RWPE2 (cell line): ENCODE measurements around the gene UBE2C.

Experiments used
- ATAC-seq: fragments of 200-7000 bp; cut with Tn5 transposase; 3 replicates; pipeline ENCODE4 v1.9.1; 2021; ENCODE audit warnings: low read depth
- DNase-seq: peaks from one replicate; pipeline ENCODE4 v3.0.0-alpha.2; 2020; ENCODE audit warnings: low spot score
- H3K27ac ChIP-seq: fragments of 450-650 bp; 2 replicates; pipeline ENCODE4 v1.5.1; 2017; ENCODE audit warnings: mild to moderate bottlenecking; ENCODE audit not compliant: poor library complexity, severe bottlenecking
- H3K27me3 ChIP-seq: fragments of 250-450 bp; sonication (Bioruptor Pico); 2 replicates; pipeline ENCODE4 v1.5.1; 2021; ENCODE audit warnings: mild to moderate bottlenecking, moderate library complexity; ENCODE audit not compliant: insufficient read depth, poor library complexity, severe bottlenecking
- H3K36me3 ChIP-seq: fragments of 250-450 bp; sonication (Bioruptor Pico); 2 replicates; pipeline ENCODE4 v1.5.1; 2020; ENCODE audit warnings: low read depth, mild to moderate bottlenecking, moderate library complexity
- H3K4me1 ChIP-seq: fragments of 250-450 bp; sonication (Bioruptor Pico); 2 replicates; pipeline ENCODE4 v1.5.1; 2021; ENCODE audit warnings: mild to moderate bottlenecking, moderate library complexity; ENCODE audit not compliant: insufficient read depth, poor library complexity, severe bottlenecking
- H3K4me3 ChIP-seq: fragments of 250-450 bp; sonication (Bioruptor Pico); 2 replicates; pipeline ENCODE4 v1.5.1; 2021; ENCODE audit warnings: mild to moderate bottlenecking, moderate library complexity; ENCODE audit not compliant: severe bottlenecking
- H3K9me3 ChIP-seq: fragments of 250-450 bp; sonication (Bioruptor Pico); 2 replicates; pipeline ENCODE4 v1.5.1; 2021; ENCODE audit warnings: mild to moderate bottlenecking, moderate library complexity; ENCODE audit not compliant: severe bottlenecking
- TF ChIP-seq, protein P1 (sequence below): fragments of 450-650 bp; IDR thresholded peaks from one replicate; pipeline ENCODE4 v1.5.1; 2017; ENCODE audit warnings: mild to moderate bottlenecking, moderate library complexity; ENCODE audit not compliant: poor library complexity, severe bottlenecking

UBE2C gene

DNA sequence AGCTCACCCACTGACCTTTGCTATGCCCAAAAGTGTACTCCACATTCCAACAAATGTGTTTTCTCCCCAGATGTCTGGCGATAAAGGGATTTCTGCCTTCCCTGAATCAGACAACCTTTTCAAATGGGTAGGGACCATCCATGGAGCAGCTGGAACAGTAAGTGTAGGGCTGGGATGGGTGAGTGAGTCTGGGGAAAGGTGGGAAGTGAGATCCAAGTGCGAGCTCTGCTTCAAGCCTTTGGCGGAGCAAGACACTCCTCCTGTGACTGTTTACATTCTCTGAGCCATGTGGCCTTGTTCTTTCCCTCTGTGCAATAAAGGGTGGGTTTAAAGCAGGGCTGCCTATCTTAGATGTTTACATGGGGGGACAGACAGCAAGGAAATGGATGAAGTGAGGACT, 1.9 kb downstream of the UBE2C start:
- Histone ChIP-seq H3K27me3 (no peaks in the 10 kb centered on the region), H3K27ac (no peak overlapping the region)

DNA sequence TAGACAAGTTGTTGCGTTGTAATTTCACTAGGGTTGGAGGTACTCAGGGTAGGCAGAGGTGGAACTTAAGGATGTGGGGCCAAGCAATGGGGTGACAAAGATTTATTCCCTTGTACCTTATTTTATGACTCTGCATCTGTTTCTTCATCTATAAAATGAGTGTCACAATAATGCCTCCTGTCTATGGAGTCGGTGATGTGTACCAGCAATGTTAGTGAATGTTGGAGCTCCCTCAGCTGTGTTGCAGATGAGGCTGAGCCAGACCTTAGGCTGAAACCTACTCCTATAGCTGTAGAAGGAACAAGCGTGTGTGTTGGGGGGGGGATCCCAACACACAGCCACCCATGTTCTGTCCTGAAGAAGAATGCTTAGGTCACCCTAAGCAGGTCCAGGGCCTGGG, 4.5 kb downstream of the UBE2C start:
- ATAC-seq (no peak), DNase-seq (no peak)
- TF ChIP-seq, protein P1, sequence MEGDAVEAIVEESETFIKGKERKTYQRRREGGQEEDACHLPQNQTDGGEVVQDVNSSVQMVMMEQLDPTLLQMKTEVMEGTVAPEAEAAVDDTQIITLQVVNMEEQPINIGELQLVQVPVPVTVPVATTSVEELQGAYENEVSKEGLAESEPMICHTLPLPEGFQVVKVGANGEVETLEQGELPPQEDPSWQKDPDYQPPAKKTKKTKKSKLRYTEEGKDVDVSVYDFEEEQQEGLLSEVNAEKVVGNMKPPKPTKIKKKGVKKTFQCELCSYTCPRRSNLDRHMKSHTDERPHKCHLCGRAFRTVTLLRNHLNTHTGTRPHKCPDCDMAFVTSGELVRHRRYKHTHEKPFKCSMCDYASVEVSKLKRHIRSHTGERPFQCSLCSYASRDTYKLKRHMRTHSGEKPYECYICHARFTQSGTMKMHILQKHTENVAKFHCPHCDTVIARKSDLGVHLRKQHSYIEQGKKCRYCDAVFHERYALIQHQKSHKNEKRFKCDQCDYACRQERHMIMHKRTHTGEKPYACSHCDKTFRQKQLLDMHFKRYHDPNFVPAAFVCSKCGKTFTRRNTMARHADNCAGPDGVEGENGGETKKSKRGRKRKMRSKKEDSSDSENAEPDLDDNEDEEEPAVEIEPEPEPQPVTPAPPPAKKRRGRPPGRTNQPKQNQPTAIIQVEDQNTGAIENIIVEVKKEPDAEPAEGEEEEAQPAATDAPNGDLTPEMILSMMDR = no peak
- no peaks in the 10 kb centered on the region for H3K27me3 ChIP-seq
- H3K9me3 ChIP-seq = no peaks in the 10 kb centered on the region
- peaks cover 49% of the 10 kb centered on the region for H3K36me3 ChIP-seq
- peaks cover 8% of the 10 kb centered on the region for H3K4me1 ChIP-seq
- peak overlapping the region; percentile 4 for H3K27ac ChIP-seq
- no peak overlapping the region for H3K4me3 ChIP-seq

More for the DNA sequence above, 1.9 kb downstream of the UBE2C start:
- TF ChIP-seq, protein P1 = no peak
- H3K4me3 ChIP-seq = no peak overlapping the region
- H3K36me3 ChIP-seq = peaks cover 69% of the 10 kb centered on the region
- no peak for ATAC-seq
- peaks cover 8% of the 10 kb centered on the region for H3K4me1 ChIP-seq
- no peak for DNase-seq
- H3K9me3 ChIP-seq = no peaks in the 10 kb centered on the region

DNA sequence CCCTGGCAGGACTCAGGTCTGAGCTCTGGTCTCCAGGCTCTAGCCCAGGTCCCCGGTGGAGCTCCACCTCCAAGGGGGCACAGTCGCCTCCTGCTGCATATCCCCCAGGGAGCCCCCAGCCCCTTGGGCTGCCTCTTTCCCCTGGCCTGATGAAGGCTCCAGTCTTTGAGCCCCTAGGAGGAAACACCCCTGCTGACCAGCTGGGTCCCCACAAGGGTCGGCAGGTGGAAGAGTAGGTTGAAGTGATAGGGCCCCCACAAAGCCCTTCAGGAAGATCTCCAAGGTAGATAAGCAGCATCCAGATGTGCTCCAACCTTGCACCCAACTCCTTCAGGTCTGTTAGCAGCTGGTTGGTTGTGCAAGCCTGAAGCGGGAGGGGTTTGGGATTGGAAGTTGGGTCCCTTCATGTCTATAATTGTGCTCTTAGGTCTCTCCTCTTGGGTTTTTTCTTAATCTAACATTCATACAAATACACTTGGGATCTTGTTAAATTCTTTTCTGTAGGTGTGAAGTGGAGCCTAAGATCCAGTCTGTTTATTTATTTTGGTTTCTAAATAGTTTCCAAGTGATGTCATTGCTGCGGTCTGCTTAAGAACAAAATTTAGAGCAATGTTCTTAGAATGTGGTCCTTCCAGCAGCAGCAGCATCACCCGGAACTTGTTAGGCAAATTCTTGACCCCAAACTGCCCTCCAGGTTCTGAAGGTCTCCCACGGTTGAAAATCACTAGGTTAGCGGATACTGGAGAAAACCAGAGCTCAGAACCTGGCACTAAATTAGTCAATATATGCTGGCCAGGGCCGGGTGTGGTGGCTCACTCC, 5.1 kb downstream of the UBE2C start:
- DNase-seq = no peak
- peak; percentile 23 for ATAC-seq

DNA sequence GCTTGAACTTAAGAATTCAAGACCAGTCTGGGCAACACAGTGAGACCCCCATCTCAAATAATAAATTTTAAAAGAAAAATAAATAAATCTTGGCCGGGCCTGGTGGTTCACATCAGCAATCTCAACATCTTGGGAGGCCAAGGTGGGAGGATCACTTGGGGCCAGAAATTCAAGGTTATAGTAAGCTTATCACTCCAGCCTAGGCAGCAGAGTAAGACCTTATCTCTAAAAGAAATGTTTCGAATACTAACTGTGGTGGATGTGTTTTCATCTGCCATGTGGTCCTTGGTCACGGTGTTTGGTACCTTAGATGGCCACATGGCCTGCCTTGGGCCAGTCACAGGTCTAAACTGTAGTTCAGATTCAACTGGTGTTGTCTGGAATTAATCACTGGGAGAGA, 5.8 kb downstream of the UBE2C start:
- Histone ChIP-seq H3K27me3 (peaks cover 6% of the 10 kb centered on the region), H3K4me3 (no peak overlapping the region), H3K27ac (no peak overlapping the region), H3K9me3 (no peaks in the 10 kb centered on the region), H3K36me3 (peaks cover 42% of the 10 kb centered on the region), H3K4me1 (peaks cover 8% of the 10 kb centered on the region)
- no peak for DNase-seq
- TF ChIP-seq, protein P1 = no peak
- ATAC-seq = no peak

More for the DNA sequence above, 5.1 kb downstream of the UBE2C start:
- no peaks in the 10 kb centered on the region for H3K9me3 ChIP-seq
- H3K27ac ChIP-seq = peak overlapping the region; percentile 4
- no peaks in the 10 kb centered on the region for H3K27me3 ChIP-seq
- no peak overlapping the region for H3K4me3 ChIP-seq
- H3K4me1 ChIP-seq = peaks cover 8% of the 10 kb centered on the region
- peaks cover 48% of the 10 kb centered on the region for H3K36me3 ChIP-seq
- TF ChIP-seq, protein P1 = no peak

DNA sequence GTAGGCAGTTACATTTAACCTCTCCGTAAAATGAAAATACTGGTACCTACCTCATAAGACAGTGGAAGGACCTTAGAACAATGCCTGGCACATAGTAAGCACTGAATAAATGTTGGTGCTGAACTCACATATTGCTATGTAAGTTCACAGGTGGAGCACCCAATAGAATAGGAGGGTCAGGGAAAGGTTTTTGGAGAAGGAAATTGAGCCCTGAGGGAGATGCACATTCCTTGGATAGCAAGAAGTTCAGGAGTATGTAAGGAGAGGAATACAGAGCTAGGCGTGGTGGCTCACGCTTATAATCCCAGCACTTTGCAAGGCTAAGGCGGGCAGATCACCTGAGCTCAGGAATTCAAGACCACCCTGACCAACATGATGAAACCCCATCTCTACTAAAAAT, 7.0 kb downstream of the UBE2C start:
- Histone ChIP-seq H3K36me3 (peaks cover 29% of the 10 kb centered on the region), H3K4me1 (peaks cover under 1% of the 10 kb centered on the region), H3K9me3 (no peaks in the 10 kb centered on the region), H3K4me3 (no peak overlapping the region), H3K27me3 (peaks cover 15% of the 10 kb centered on the region), H3K27ac (no peak overlapping the region)
- DNase-seq = no peak
- TF ChIP-seq, protein P1 = no peak
- ATAC-seq = no peak
